ENCODE results near the gene CCDC146. TPM values are rescaled to one million over a fixed set of nuclear protein-coding genes. Genes with fewer than 3 reads are reported as not detected.

The CCDC146 gene
- total and polyA plus RNA-seq, 8 donors = 2.5 to 7.9 (median 3.3) TPM

DNA sequence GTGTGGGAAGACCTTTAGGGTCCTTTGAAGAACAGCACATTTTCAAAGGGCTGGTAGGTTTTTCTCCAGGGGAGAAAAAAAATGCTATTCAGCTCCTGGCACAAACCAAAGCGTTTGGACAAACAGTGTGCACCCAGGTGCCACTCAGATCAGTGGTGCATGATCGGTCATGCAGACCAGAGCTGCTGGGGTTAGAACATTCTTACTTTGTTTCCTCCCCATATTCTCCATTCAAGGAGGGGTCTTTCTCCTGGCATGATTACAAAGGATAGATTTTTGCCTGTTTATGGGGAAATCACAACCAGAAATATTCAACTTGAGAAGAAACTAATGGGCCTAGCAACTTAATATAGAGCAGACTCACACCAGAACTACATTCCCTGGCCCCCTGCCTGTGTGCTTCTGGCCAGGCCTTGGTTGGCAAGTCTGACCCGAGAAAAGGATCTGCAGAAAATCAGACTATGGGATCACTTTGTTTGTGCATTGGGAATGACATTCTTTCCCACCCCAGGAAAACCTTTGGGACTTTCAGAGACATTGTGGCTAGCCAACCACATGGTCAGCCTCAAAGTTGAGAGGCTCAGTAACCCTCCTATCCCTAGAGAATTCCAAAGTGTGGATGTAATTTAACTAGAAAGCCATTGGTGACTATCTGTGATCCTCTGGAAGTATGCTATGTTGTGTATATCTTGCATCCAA is 159.5 kb downstream of the CCDC146 start:
- DNase-seq (peak in 1 of 6 donors; percentile 3), ATAC-seq (peak in 3 of 4 donors; percentile 29 to 57 (median 56)), FAIRE-seq (no peak)
- H3K4me3 ChIP-seq = no peak overlapping the region
- H3K36me3 ChIP-seq = no peaks in the 10 kb centered on the region
- peaks cover 0 to 3% (median 0%) of the 10 kb centered on the region in 3 donors for H3K4me1 ChIP-seq
- no peaks in the 10 kb centered on the region for H3K27me3 ChIP-seq
- TF ChIP-seq, protein P1, sequence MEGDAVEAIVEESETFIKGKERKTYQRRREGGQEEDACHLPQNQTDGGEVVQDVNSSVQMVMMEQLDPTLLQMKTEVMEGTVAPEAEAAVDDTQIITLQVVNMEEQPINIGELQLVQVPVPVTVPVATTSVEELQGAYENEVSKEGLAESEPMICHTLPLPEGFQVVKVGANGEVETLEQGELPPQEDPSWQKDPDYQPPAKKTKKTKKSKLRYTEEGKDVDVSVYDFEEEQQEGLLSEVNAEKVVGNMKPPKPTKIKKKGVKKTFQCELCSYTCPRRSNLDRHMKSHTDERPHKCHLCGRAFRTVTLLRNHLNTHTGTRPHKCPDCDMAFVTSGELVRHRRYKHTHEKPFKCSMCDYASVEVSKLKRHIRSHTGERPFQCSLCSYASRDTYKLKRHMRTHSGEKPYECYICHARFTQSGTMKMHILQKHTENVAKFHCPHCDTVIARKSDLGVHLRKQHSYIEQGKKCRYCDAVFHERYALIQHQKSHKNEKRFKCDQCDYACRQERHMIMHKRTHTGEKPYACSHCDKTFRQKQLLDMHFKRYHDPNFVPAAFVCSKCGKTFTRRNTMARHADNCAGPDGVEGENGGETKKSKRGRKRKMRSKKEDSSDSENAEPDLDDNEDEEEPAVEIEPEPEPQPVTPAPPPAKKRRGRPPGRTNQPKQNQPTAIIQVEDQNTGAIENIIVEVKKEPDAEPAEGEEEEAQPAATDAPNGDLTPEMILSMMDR (IDR thresholded peaks at IDR 0.05) = no peak
- no peak overlapping the region for H3K27ac ChIP-seq
- intact Hi-C loops (cut with DNase I) = no loop called here
- H3K9me3 ChIP-seq = no peaks in the 10 kb centered on the region
- WGBS, 2 donors = 27 to 41% methylated on average over 3 of the region's 3 CpGs

DNA sequence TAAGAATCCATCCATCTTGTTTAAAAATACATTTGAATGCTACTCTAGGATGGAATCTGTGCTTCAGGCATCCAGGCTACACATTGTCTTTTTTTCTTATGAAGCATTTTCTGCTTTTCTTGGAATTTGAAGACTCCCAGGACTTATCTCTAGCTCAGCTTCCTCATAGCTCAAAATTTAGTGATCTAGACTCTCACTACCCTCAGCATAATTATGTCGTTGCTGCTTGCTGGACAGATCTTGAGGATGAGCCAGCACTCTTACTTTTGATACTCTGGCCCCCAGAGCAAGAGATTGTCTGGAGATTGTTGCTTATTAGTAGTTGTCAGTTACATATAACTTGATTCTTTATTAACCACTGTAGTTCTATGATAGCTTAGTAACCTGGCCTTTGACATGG is 160.5 kb downstream of the CCDC146 start:
- ATAC-seq (no peak), FAIRE-seq (no peak), DNase-seq (no peak)
- TF ChIP-seq, protein P1 (IDR thresholded peaks at IDR 0.05) = no peak
- intact Hi-C loops (cut with DNase I) = no loop called here
- no peaks in the 10 kb centered on the region for H3K36me3 ChIP-seq
- no peaks in the 10 kb centered on the region for H3K9me3 ChIP-seq
- H3K27me3 ChIP-seq = no peaks in the 10 kb centered on the region
- H3K4me1 ChIP-seq = peaks cover 0 to 3% (median 0%) of the 10 kb centered on the region in 3 donors
- no peak overlapping the region for H3K4me3 ChIP-seq
- H3K27ac ChIP-seq = no peak overlapping the region
- WGBS, 2 donors = 77 to 82% methylated on average over 1 of the region's 1 CpG

DNA sequence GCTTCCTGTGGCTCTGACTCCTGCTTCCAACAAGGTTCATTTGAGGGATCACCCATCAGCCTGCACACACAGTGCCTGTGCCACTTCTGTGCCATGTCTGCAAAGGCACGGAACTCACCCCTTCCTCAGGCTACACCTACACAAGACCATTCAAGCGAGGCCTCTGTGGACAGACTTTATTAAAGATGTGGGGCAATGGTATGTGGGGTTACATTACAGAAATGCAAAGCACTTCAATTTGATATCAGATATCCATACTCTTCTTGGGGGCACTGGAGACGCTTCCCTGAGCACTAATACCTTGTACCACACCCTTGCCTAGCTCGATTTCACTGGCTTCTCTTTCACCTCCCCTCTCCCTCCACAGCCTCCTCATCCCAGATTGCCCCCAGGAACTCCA is 161.6 kb downstream of the CCDC146 start:
- no peaks in the 10 kb centered on the region for H3K36me3 ChIP-seq
- ATAC-seq (no peak), FAIRE-seq (no peak), DNase-seq (no peak)
- TF ChIP-seq, protein P1 (IDR thresholded peaks at IDR 0.05) = no peak
- H3K27me3 ChIP-seq = no peaks in the 10 kb centered on the region
- H3K27ac ChIP-seq = no peak overlapping the region
- no peak overlapping the region for H3K4me3 ChIP-seq
- WGBS, 2 donors = 88 to 92% methylated on average over 4 of the region's 4 CpGs
- no peaks in the 10 kb centered on the region for H3K9me3 ChIP-seq
- peaks cover 0 to 3% (median 0%) of the 10 kb centered on the region in 3 donors for H3K4me1 ChIP-seq
- intact Hi-C loops (cut with DNase I) = no loop called here

DNA sequence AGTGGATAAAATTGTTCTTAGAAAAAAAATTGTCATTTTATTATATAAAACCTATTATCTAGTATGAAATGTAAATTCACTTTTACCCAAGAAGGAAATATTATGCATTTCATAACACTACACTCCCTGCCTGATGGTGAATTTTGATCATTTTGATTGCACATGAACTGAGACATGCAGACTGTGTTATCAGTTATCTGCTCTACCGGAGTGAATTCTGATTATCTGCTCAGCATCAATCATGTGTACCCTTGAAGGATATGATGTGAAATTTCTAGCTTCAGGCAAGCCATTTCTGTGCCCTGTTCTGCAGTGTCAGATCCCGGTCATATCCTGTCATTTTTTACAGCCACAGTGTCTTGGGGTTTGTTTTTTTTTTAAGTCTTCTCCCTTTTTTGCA is 162.2 kb downstream of the CCDC146 start:
- H3K9me3 ChIP-seq = no peaks in the 10 kb centered on the region
- H3K4me1 ChIP-seq = peaks cover 0 to 3% (median 0%) of the 10 kb centered on the region in 3 donors
- TF ChIP-seq, protein P1 (IDR thresholded peaks at IDR 0.05) = no peak
- H3K27me3 ChIP-seq = no peaks in the 10 kb centered on the region
- no peaks in the 10 kb centered on the region for H3K36me3 ChIP-seq
- ATAC-seq (no peak), DNase-seq (no peak), FAIRE-seq (no peak)
- no peak overlapping the region for H3K4me3 ChIP-seq
- WGBS, 2 donors = 68 to 73% methylated on average over 2 of the region's 2 CpGs
- intact Hi-C loops (cut with DNase I) = no loop called here
- no peak overlapping the region for H3K27ac ChIP-seq

DNA sequence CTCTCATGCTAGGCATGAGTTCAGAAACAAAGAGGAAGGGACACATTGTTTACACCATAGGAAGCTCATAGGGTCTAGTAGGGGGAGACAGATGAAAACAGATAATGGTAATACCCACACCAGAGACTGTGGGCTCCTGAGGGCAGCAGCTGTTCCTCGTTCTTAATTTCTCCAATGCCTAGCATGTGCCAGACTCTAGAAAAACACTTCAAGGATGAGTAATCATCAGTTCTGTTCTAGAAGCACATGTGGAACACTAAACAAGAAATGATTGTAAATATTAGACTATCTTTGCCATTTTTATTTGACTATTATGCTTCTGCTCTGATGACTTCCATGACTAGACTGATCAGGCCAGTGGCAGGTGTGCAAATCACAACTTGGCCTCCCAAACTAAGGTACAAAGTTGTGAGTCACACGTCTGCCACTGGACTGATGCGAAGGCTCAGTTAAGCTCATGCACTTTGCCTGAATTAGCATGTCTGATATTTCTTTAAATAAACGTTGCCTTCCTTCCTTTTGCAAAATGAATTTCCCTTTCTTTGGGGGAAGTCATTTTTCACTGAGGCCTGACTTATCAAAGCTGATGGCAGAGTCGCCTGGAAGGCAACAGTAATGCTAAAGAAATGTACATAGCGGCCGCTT is 166.4 kb downstream of the CCDC146 start:
- intact Hi-C loops (cut with DNase I) = no loop called here
- no peak for DNase-seq
- Histone ChIP-seq H3K4me1 (no peaks in the 10 kb centered on the region), H3K36me3 (no peaks in the 10 kb centered on the region), H3K27me3 (no peaks in the 10 kb centered on the region), H3K27ac (no peak overlapping the region), H3K4me3 (no peak overlapping the region), H3K9me3 (no peaks in the 10 kb centered on the region)
- WGBS, 2 donors = 74 to 79% methylated on average over 7 of the region's 7 CpGs
- FAIRE-seq = no peak
- TF ChIP-seq, protein P1 (IDR thresholded peaks at IDR 0.05) = no peak
- no peak for ATAC-seq

All from pancreas (tissue), 10 donors.